CD4-positive, alpha-beta T cell treated with Interleukin-15 for 1 hour (primary cell): ENCODE results near the gene ANKRD22.
"Not testable (repeated sequence)": the region's sequence is repeated elsewhere in the genome, so short reads cannot be mapped to it uniquely, and the experiment has no call there.

Experiments
- DNase-seq: peaks from one replicate; pipeline ENCODE4 v3.0.0-alpha.2; 2020

The ANKRD22 gene

GRCh38 chr10:88877298-88877697, 25.7 kb upstream of the ANKRD22 start:
- DNase-seq: no peak

- no peak for DNase-seq
These were observed 23.4 kb upstream of the ANKRD22 start for GRCh38 chr10:88875081-88875480.

- DNase-seq: no peak
These were observed 22.6 kb upstream of the ANKRD22 start for GRCh38 chr10:88874281-88874680.

GRCh38 chr10:88873757-88874156, 22.1 kb upstream of the ANKRD22 start:
- DNase-seq: no peak

GRCh38 chr10:88870089-88870488, 18.4 kb upstream of the ANKRD22 start:
- DNase-seq: no peak

GRCh38 chr10:88866454-88866853, 14.8 kb upstream of the ANKRD22 start:
- DNase-seq: no peak

GRCh38 chr10:88865281-88865876, 13.7 kb upstream of the ANKRD22 start:
- no peak for DNase-seq

- DNase-seq: no peak
These were observed 9.4 kb upstream of the ANKRD22 start for GRCh38 chr10:88861036-88861435.

- DNase-seq: no peak
These were observed 6.8 kb upstream of the ANKRD22 start for GRCh38 chr10:88858491-88858890.

GRCh38 chr10:88857831-88858230, 6.2 kb upstream of the ANKRD22 start:
- DNase-seq: no peak

- DNase-seq: no peak
These were observed 3.0 kb upstream of the ANKRD22 start for GRCh38 chr10:88854684-88855083.

- no peak for DNase-seq
These were observed 1.7 kb upstream of the ANKRD22 start for GRCh38 chr10:88853155-88853881.

- no peak for DNase-seq
These were observed 683 bp upstream of the ANKRD22 start for GRCh38 chr10:88852327-88852726.

GRCh38 chr10:88850712-88851111, 932 bp downstream of the ANKRD22 start:
- no peak for DNase-seq

GRCh38 chr10:88849234-88849633, 2.4 kb downstream of the ANKRD22 start:
- DNase-seq: no peak

- no peak for DNase-seq
These were observed 3.1 kb downstream of the ANKRD22 start for GRCh38 chr10:88848499-88848898.

- no peak for DNase-seq
These were observed 8.5 kb downstream of the ANKRD22 start for GRCh38 chr10:88843171-88843570.

- no peak for DNase-seq
These were observed 10.1 kb downstream of the ANKRD22 start for GRCh38 chr10:88841316-88842111.

GRCh38 chr10:88840881-88841280, 10.8 kb downstream of the ANKRD22 start:
- no peak for DNase-seq

GRCh38 chr10:88840104-88840503, 11.5 kb downstream of the ANKRD22 start:
- no peak for DNase-seq

- no peak for DNase-seq
These were observed 12.8 kb downstream of the ANKRD22 start for GRCh38 chr10:88838766-88839350.

- DNase-seq: not testable (repeated sequence)
These were observed 14.0 kb downstream of the ANKRD22 start for GRCh38 chr10:88837632-88838031.

- no peak for DNase-seq
These were observed 15.8 kb downstream of the ANKRD22 start for GRCh38 chr10:88835910-88836221.
